HK-2 (cell line): ENCODE data around the gene BAD.

ENCODE experiments used
- DNase-seq: peaks from one replicate; pipeline ENCODE4 v3.0.0-alpha.2; 2018; ENCODE audit not compliant: unreplicated experiment

Gene BAD

GRCh38 chr11:64229090-64229743 is 55.2 kb downstream of the BAD start:
- no peak for DNase-seq

GRCh38 chr11:64227405-64227956 is 57.0 kb downstream of the BAD start:
- DNase-seq = no peak

GRCh38 chr11:64226507-64227051 is 57.9 kb downstream of the BAD start:
- no peak for DNase-seq

GRCh38 chr11:64225608-64226506 is 58.6 kb downstream of the BAD start, which contains the start of the genes NUDT22 and TRPT1:
Gene NUDT22 (plus strand): TSS chr11:64226274. CDS start chr11:64226653, 379 bp downstream.
Gene TRPT1 (minus strand): TSS chr11:64226186. CDS start chr11:64225860, 326 bp downstream.
- DNase-seq = peak; percentile 84

- DNase-seq = no peak
Measured at GRCh38 chr11:64224891-64225607, 59.4 kb downstream of the BAD start.

- no peak for DNase-seq
Measured at GRCh38 chr11:64224151-64224890, 60.1 kb downstream of the BAD start.

GRCh38 chr11:64223001-64223651 is 61.3 kb downstream of the BAD start:
- no peak for DNase-seq

GRCh38 chr11:64222651-64223000 is 61.8 kb downstream of the BAD start:
- DNase-seq = no peak

GRCh38 chr11:64220798-64221197 is 63.7 kb downstream of the BAD start:
- no peak for DNase-seq

- DNase-seq = no peak
Measured at GRCh38 chr11:64220271-64220670, 64.2 kb downstream of the BAD start.
